Measurements from ENCODE around the gene HDAC5.

HDAC5 gene

GRCh38 chr17:44095647-44096496 lies 27.6 kb downstream of the HDAC5 start:
- TF ChIP-seq CTCF (IDR thresholded peaks at IDR 0.05; ENCODE audit: insufficient read depth, missing control alignments), result peak; percentile 40
- FAIRE-seq (peak; percentile 32), DNase-seq (ENCODE audit: insufficient read length, low spot score) (peak; percentile 66)

DNA sequence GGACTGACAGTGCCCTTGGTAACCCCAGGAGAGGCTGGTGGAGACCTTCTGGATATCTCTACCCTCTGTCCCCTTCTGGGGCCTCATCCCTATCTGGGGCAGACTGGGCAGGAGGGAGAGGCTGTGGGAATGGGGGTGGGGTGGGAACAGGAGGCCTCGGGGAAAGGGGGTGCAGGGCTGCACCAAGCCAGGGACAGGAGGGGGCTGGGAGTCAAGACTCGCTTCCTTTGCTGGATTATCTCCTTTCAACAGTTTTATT lies 28.1 kb downstream of the HDAC5 start:
- FAIRE-seq (no peak), DNase-seq (ENCODE audit: insufficient read length, low spot score) (no peak)
- no peak for TF ChIP-seq CTCF (IDR thresholded peaks at IDR 0.05; ENCODE audit: insufficient read depth, missing control alignments)

- no peak for TF ChIP-seq CTCF (IDR thresholded peaks at IDR 0.05; ENCODE audit: insufficient read depth, missing control alignments)
- DNase-seq (ENCODE audit: insufficient read length, low spot score), result no peak
- FAIRE-seq, result peak; percentile 32
Observed at GRCh38 chr17:44094701-44095387, 28.6 kb downstream of the HDAC5 start.

DNA sequence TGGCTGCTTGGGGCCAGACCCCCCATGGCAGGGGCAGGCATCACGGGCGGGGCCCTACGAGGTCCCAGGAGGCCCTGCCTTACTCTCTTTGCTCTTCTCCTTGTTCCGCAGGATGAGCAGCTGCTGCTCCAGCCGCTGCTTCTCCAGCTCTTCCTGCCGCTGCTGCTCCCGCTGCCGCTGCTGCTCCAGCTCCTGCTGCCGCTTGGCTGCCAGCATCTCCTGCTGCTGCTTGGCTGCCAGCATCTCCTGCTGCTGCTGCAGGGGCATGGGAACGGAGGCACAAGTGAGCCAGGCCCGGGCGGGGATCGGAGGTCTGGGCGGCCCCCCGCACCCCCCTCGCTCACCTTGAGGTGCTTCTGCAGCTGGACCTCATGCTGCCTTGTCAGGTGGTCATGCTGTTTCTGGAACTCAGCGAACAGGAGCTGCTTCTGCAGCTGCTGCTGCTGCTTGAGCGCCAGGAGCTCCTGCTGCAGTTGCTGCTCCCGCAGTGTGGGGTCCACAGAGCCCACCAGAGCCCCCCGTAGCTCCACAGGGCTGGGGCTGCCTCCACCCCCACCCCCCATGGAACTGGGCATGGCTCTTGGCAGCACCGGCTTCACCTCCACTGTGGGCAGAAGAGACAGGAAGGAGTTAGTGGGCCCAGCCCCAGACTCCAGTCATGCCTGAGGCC lies 30.1 kb downstream of the HDAC5 start:
- FAIRE-seq (no peak), DNase-seq (ENCODE audit: insufficient read length, low spot score) (no peak)
- no peak for TF ChIP-seq CTCF (IDR thresholded peaks at IDR 0.05; ENCODE audit: insufficient read depth, missing control alignments)

DNA sequence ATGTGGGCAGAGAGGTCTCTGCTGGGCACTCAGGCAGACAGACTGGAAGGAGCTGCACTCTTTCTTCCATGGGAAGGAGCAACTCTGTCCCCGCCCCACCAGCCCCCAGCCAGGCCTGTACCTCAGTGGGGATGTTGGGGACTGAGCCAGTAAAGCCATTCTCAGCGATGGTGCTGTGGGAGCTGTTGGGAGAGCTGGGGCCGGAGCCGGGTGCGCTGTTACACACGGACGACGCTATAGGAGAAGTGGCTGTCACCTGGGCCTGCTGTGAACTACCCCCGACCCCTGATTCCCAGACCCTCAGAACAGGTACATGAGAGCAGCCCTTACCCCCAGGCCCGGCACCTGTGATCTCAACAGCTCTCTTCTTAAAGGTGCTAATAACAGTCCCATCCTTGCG lies 31.4 kb downstream of the HDAC5 start:
- FAIRE-seq, result no peak
- no peak for DNase-seq (ENCODE audit: insufficient read length, low spot score)
- TF ChIP-seq CTCF (IDR thresholded peaks at IDR 0.05; ENCODE audit: insufficient read depth, missing control alignments), result no peak

DNA sequence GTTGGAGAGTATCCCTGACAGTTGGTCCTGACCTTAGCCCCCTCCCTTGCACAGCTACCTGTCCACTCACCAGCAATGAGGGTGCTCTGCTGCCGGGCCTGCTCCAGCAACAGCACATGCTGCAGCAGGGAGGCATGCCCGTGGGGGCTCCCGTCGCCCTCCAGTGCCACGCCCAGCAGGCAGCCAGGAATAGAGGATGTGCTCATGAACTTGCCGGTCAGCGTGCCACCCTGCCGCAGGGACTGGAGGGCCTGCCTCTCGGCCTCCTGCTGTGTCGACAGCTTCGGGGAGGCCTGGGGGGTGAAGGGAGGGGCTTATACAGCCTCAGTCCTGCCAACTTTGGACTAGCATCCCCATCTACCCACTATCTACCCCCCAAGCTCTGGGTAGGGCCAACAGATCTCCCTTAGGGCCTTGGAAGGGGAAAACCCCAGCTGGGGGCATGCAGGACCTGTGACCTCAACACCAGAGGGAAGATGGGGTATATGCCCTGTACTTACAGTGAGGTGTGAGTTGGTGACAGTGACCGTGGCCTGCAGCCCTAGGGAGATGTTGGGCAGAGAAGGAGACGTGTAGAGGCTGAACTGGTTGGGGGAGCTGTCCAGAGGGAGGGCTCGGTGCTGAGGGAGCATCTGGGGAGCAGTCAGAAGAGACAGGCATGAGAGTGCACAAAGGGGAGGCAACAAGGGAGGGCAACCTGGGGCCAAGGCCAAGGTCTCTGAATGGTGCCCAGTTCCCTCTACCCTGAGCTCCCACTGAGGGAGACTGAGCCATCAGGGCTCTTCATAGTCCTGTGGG lies 32.0 kb downstream of the HDAC5 start:
- no peak for DNase-seq (ENCODE audit: insufficient read length, low spot score)
- FAIRE-seq, result no peak
- no peak for TF ChIP-seq CTCF (IDR thresholded peaks at IDR 0.05; ENCODE audit: insufficient read depth, missing control alignments)

Measured in D721Med (cell line).